ENCODE results near the gene EPHB2. TPM values are rescaled to one million over a fixed set of nuclear protein-coding genes. Genes with fewer than 3 reads are reported as not detected.
A peak's percentile ranks its signal among the peaks of the same experiment; 100 is the strongest.

Gene EPHB2
- total and polyA plus RNA-seq, 9 donors: 2.5 to 55.1 (median 15.1) TPM

GRCh38 chr1:22825486-22826189 lies 115.0 kb downstream of the EPHB2 start:
- TF ChIP-seq CTCF (IDR thresholded peaks at IDR 0.05): no peak
- no peak for TF ChIP-seq EP300 (IDR thresholded peaks at IDR 0.05)
- TF ChIP-seq POLR2A (IDR thresholded peaks at IDR 0.05): no peak
- H3K36me3 ChIP-seq: no peaks in the 10 kb centered on the region
- H3K27me3 ChIP-seq: no peaks in the 10 kb centered on the region
- H3K9me3 ChIP-seq: no peaks in the 10 kb centered on the region
- intact Hi-C loops (cut with DNase I): loop anchor here in 1 of 4 donors (2.0 kb wide), 1 partner anchor 37 kb away; no protein-coding TSS in a partner anchor
- peaks cover 12% of the 10 kb centered on the region for H3K4me1 ChIP-seq (ENCODE audit: insufficient read depth)
- no peak overlapping the region for H3K4me3 ChIP-seq
- H3K27ac ChIP-seq: peak overlapping the region; percentile 29 to 35
- WGBS, 3 donors: 52 to 65% (median 62%) methylated on average over 4 of the region's 4 CpGs
- no peak for DNase-seq

- WGBS, 3 donors: 54 to 71% (median 68%) methylated on average over 15 of the region's 15 CpGs
Measured at GRCh38 chr1:22826604-22827580, 116.3 kb downstream of the EPHB2 start.

GRCh38 chr1:22827666-22828483 lies 117.2 kb downstream of the EPHB2 start:
- Histone ChIP-seq H3K36me3 (no peaks in the 10 kb centered on the region), H3K27me3 (no peaks in the 10 kb centered on the region), H3K4me1 (ENCODE audit: insufficient read depth) (peaks cover 12% of the 10 kb centered on the region), H3K4me3 (no peak overlapping the region), H3K9me3 (no peaks in the 10 kb centered on the region), H3K27ac (no peak overlapping the region)
- 83 to 84% (median 84%) methylated on average over 9 of the region's 9 CpGs for WGBS, 3 donors
- intact Hi-C loops (cut with DNase I): no loop called here
- no peak for TF ChIP-seq EP300 (IDR thresholded peaks at IDR 0.05)
- no peak for TF ChIP-seq POLR2A (IDR thresholded peaks at IDR 0.05)
- no peak for TF ChIP-seq CTCF (IDR thresholded peaks at IDR 0.05)
- no peak for DNase-seq

More at GRCh38 chr1:22826604-22827580, 116.3 kb downstream of the EPHB2 start:
- H3K9me3 ChIP-seq: no peaks in the 10 kb centered on the region
- H3K27ac ChIP-seq: peak overlapping the region in 1 of 2 donors; percentile 29
- no peak for TF ChIP-seq POLR2A (IDR thresholded peaks at IDR 0.05)
- no peak for TF ChIP-seq CTCF (IDR thresholded peaks at IDR 0.05)
- TF ChIP-seq EP300 (IDR thresholded peaks at IDR 0.05): no peak
- H3K27me3 ChIP-seq: no peaks in the 10 kb centered on the region
- H3K4me3 ChIP-seq: no peak overlapping the region
- peak in 2 of 5 donors; percentile 36 to 59 for DNase-seq
- peaks cover 12% of the 10 kb centered on the region for H3K4me1 ChIP-seq (ENCODE audit: insufficient read depth)
- H3K36me3 ChIP-seq: no peaks in the 10 kb centered on the region
- intact Hi-C loops (cut with DNase I): no loop called here
